Thymus (tissue), 11 donors: ENCODE measurements around the gene PPFIA2. TPM values are rescaled to one million over a fixed set of nuclear protein-coding genes. Genes with fewer than 3 reads are reported as not detected.
"Not testable (repeated sequence)": the region's sequence is repeated elsewhere in the genome, so short reads cannot be mapped to it uniquely, and the experiment has no call there.

Experiments
- DNase-seq, 9 donors: peaks; one replicate each; pipeline ENCODE4 v3.0.0-alpha.2; 2013; ENCODE audit warnings: low spot score in 9 of 9, low read depth in 6 of 9, missing footprints in 1 of 9
- H3K27ac ChIP-seq, 2 donors: one replicate each; pipeline ENCODE4 v1.5.1; 2013; ENCODE audit warnings: control low read depth in 1 of 2, low read depth in 1 of 2, low read length in 1 of 2, mild to moderate bottlenecking in 1 of 2, moderate library complexity in 1 of 2
- H3K27me3 ChIP-seq, 2 donors: one replicate each; pipeline ENCODE4 v1.5.1; 2013; ENCODE audit warnings: low read length in 1 of 2; ENCODE audit not compliant: control insufficient read depth in 2 of 2, insufficient read depth in 1 of 2
- H3K36me3 ChIP-seq, 2 donors: one replicate each; pipeline ENCODE4 v1.5.1; 2013; ENCODE audit warnings: low read length in 1 of 2, mild to moderate bottlenecking in 1 of 2, moderate library complexity in 1 of 2; ENCODE audit not compliant: control insufficient read depth in 2 of 2, insufficient read depth in 2 of 2
- H3K4me1 ChIP-seq, 2 donors: one replicate each; pipeline ENCODE4 v1.5.1; 2013; ENCODE audit warnings: low read length in 2 of 2; ENCODE audit not compliant: control insufficient read depth in 2 of 2, insufficient read depth in 2 of 2
- H3K4me3 ChIP-seq, 2 donors: one replicate each; pipeline ENCODE4 v1.5.1; 2013; ENCODE audit warnings: low read length in 2 of 2, control low read depth in 1 of 2, mild to moderate bottlenecking in 1 of 2
- H3K9me3 ChIP-seq, 2 donors: one replicate each; pipeline ENCODE4 v1.5.1; 2013; ENCODE audit warnings: low read length in 1 of 2, mild to moderate bottlenecking in 1 of 2; ENCODE audit not compliant: control insufficient read depth in 2 of 2, insufficient read depth in 1 of 2
- WGBS: extraction: QIAGEN DNeasy Blood & Tissue Kit; methylation state at CpG from one replicate; pipeline ENCODE4 v1.1.7; 2013; 5-methylcytosine and 5-hydroxymethylcytosine counted together
- polyA plus RNA-seq: library from polyadenylated mRNA; stranded (reverse); fragments of 200-250 nt; gene quantifications from one replicate; pipeline ENCODE4 v1.2.3, GENCODE V29; 2013
- total RNA-seq: library from RNA; stranded (reverse); fragments of 120-200 nt; gene quantifications from one replicate; pipeline ENCODE4 v1.2.4, GENCODE V29; 2013
- donor health status: healthy.

PPFIA2 gene
- total and polyA plus RNA-seq, 2 donors: 0.23 to 0.24 TPM

DNA sequence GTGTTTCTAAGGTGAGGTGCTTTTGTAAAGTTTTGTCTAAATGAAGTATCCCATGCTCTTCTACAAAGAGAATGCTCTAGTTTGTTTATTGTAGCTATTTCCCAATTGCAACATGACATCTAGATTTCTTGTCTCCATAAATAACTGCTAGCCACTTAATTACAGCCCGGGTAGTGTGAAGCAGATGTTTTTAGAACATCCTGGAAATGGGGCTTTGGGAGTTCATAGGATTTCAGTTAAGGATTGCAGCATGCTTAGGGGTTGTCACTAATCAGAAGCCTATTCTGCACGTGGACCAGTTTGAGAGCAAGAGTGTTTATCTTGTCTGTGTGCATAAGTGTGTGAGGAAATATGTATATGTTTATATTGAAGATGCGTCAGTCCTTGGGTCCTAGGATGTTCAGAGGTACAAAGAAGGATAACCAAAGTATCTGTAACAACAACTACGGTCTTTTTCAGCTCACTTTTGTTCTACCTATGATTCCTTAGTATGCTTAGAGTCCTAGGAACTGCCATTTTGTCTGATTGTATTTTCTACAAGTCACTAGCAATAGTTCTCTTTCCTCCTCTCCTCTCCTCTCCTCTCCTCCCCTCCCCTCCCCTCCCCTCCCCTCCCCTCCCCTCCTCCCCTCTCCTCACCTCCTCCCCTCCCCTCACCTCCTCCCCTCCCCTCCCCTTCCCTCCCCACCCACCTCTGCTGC is 546.0 kb downstream of the PPFIA2 start:
- WGBS: 74% methylated on average over 4 of the region's 4 CpGs
- Histone ChIP-seq H3K27ac (no peak overlapping the region), H3K27me3 (no peaks in the 10 kb centered on the region), H3K9me3 (no peaks in the 10 kb centered on the region), H3K4me3 (no peak overlapping the region), H3K4me1 (no peaks in the 10 kb centered on the region), H3K36me3 (no peaks in the 10 kb centered on the region)
- DNase-seq: no peak

- H3K4me3 ChIP-seq: no peak overlapping the region
- DNase-seq: no peak
- H3K9me3 ChIP-seq: no peaks in the 10 kb centered on the region
- H3K27me3 ChIP-seq: no peaks in the 10 kb centered on the region
- 97% methylated on average over 1 of the region's 1 CpG for WGBS
- no peaks in the 10 kb centered on the region for H3K36me3 ChIP-seq
- H3K27ac ChIP-seq: no peak overlapping the region
- H3K4me1 ChIP-seq: no peaks in the 10 kb centered on the region
Observed at GRCh38 chr12:81211306-81211705, 547.8 kb downstream of the PPFIA2 start.

DNA sequence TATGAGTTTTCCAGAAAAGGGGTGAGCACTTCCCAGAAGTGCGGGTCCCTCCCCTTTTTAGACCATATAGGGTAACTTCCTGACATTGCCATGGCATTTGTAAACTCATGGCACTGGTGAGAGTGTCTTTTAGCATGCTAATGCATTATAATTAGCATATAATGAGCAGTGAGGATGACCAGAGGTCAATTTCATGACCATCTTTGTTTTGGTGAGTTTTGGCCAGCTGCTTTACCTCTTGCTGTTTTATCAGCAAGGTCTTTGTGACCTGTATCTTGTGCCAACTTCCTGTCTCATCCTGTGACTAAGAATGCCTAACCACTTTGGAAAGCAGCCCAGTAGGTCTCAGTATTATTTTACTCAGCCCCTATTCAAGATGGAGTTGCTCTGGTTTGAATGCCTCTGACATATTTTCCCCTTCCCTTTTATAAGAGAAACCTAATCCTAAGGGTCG is 549.4 kb downstream of the PPFIA2 start:
- not testable (repeated sequence) for H3K27ac ChIP-seq, H3K36me3 ChIP-seq, H3K27me3 ChIP-seq, DNase-seq, H3K4me1 ChIP-seq, H3K4me3 ChIP-seq, H3K9me3 ChIP-seq
- 76% methylated on average over 2 of the region's 2 CpGs for WGBS

DNA sequence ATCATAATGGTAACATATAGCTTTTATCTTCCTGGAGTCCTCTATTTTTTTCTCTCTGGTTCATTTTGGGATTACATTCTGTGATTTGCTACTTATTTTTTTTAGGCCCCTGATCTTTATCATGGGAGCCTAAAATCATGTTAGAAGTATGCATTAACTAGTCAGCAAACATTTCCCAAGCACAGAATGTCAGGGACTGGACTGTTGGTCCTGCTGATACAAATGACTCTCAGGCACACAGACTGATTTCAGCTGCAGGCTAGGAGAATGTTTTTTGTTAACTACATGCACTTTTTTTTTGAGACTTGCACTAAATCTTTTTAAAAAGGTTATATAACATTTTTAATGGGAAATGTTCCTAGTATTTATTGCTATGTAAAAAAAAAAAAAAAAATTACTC is 550.1 kb downstream of the PPFIA2 start:
- Histone ChIP-seq H3K27ac (no peak overlapping the region), H3K4me3 (no peak overlapping the region), H3K4me1 (no peaks in the 10 kb centered on the region), H3K36me3 (no peaks in the 10 kb centered on the region), H3K27me3 (no peaks in the 10 kb centered on the region), H3K9me3 (no peaks in the 10 kb centered on the region)
- no peak for DNase-seq

DNA sequence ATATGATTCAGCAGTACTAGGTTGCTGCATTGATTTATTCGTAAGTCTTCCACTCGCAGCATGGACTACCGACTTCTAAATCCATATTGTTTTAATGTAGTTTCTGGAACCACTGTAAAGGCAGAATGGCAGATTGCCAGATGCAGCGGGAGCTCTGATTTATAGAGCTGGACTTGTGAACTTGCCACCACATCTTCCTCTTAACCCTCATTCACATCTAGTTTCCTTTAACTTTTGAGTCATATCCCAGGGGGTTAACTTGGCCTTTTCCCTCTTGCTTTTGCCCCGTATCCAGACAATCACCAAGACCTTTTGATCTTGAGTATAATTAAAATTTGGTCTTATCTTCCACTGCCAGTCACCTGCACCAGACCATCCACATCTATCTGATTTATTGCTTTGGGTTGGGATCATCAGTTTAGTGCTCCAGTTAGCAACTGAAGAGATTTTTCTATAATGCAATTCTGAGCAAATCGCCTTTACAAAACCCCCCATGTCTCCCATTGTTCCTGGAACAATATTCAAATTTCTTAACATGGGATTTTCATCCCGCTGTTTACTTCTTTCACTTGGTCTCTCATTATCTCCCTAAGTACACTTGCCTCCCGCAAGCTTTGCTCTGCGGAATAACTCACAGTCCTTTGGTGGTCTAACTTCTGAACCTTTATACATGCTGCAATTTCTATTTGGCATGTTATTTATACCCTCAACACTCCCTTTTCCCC is 550.8 kb downstream of the PPFIA2 start:
- WGBS: 65% methylated on average over 9 of the region's 9 CpGs
- Histone ChIP-seq H3K4me1 (no peaks in the 10 kb centered on the region), H3K36me3 (no peaks in the 10 kb centered on the region), H3K9me3 (no peaks in the 10 kb centered on the region), H3K4me3 (no peak overlapping the region), H3K27ac (no peak overlapping the region), H3K27me3 (no peaks in the 10 kb centered on the region)
- DNase-seq: no peak
